ENCODE measurements around the gene RSPO4. TPM values are rescaled to one million over a fixed set of nuclear protein-coding genes. Genes with fewer than 3 reads are reported as not detected.

RSPO4 gene
- total RNA-seq, 1 donor from 2014 or later = not detected

- DNase-seq (ENCODE audit: low spot score) (no peak), ATAC-seq (no peak)
Measured at GRCh38 chr20:911882-912600, 90.1 kb downstream of the RSPO4 start.

GRCh38 chr20:910870-911770 lies 91.0 kb downstream of the RSPO4 start:
- ATAC-seq = no peak
- DNase-seq (ENCODE audit: low spot score) = no peak

- DNase-seq (ENCODE audit: low spot score) = no peak
- no peak for ATAC-seq
Measured at GRCh38 chr20:910132-910869, 91.8 kb downstream of the RSPO4 start.

- no peak for DNase-seq (ENCODE audit: low spot score)
- no peak for ATAC-seq
Measured at GRCh38 chr20:909641-910040, 92.5 kb downstream of the RSPO4 start.

Other genes with a start within 250 kb of the RSPO4 start
- 0.18 TPM for gene SLC52A3, start 233.8 kb downstream of the RSPO4 start, total RNA-seq
- 1.7 TPM for gene FAM110A, start 168.6 kb downstream of the RSPO4 start, total RNA-seq
- gene ANGPT4, start 86.0 kb downstream of the RSPO4 start, total RNA-seq = 0.05 TPM
- gene PSMF1, start 116.3 kb upstream of the RSPO4 start, total RNA-seq = 99.7 TPM
- 1.2 TPM for gene TMEM74B, start 182.7 kb upstream of the RSPO4 start, total RNA-seq
- not detected for gene C20orf202, start 201.1 kb upstream of the RSPO4 start, total RNA-seq
- gene RAD21L1, start 223.7 kb upstream of the RSPO4 start, total RNA-seq = not detected

All from left lobe of liver (tissue), 2 donors.